IMR-90 (cell line): ENCODE data around the gene ACAT2. TPM values are rescaled to one million over a fixed set of nuclear protein-coding genes. Genes with fewer than 3 reads are reported as not detected.

Experiments used
- ATAC-seq: fragments of 200-7000 bp; cut with Tn5 transposase; 2 replicates; pipeline ENCODE4 v1.9.1; 2020; ENCODE audit warnings: low read depth, mild to moderate bottlenecking, moderate library complexity
- BruUV-seq: library from RNA; stranded (reverse); fragments of 400-500 nt; replicated peaks from 2 replicates; lab custom pipeline; 2021; lab: Mats Ljungman, UMichigan
- CTCF ChIA-PET: fragments of 300-600 bp; formaldehyde crosslinking; extraction: SDS; loops from one replicate; lab custom pipeline; 2021; ENCODE audit warnings: antibody characterized with exemption; lab: Yijun Ruan, JAX
- POLR2A ChIA-PET: fragments of 300-600 bp; sonication (Branson Sonifier 250); formaldehyde crosslinking; loops from one replicate; lab custom pipeline; 2022; ENCODE audit warnings: antibody characterized with exemption; ENCODE audit not compliant: unreplicated experiment; lab: Charles Lee
- DNase-seq: peaks from one replicate; pipeline ENCODE4 v3.0.0; 2013
- H2AFZ ChIP-seq: replicated peaks from 2 replicates; pipeline ENCODE3; 2013; ENCODE audit warnings: low read length, mild to moderate bottlenecking; ENCODE audit not compliant: poor library complexity
- H2AK5ac ChIP-seq: 2 replicates; pipeline ENCODE4 v1.6.1; 2013; ENCODE audit warnings: low read depth, low read length, inconsistent platforms
- H2AK9ac ChIP-seq: replicated peaks from 2 replicates; pipeline ENCODE3; 2013; ENCODE audit warnings: mild to moderate bottlenecking, low read depth, low read length, moderate library complexity; ENCODE audit not compliant: poor library complexity
- H2BK120ac ChIP-seq: 2 replicates; pipeline ENCODE4 v1.6.1; 2013; ENCODE audit warnings: low read depth, low read length, inconsistent platforms
- H2BK15ac ChIP-seq: 3 replicates; pipeline ENCODE4 v1.6.1; 2013; ENCODE audit warnings: low read depth, low read length, inconsistent platforms
- H2BK20ac ChIP-seq: 2 replicates; pipeline ENCODE4 v1.6.1; 2013; ENCODE audit warnings: low read depth, mild to moderate bottlenecking, inconsistent platforms, low read length, moderate library complexity
- H2BK5ac ChIP-seq: 2 replicates; pipeline ENCODE4 v1.6.1; 2013; ENCODE audit warnings: mild to moderate bottlenecking, low read depth, low read length, inconsistent platforms; ENCODE audit not compliant: poor library complexity, severe bottlenecking
- H3K14ac ChIP-seq: replicated peaks from 2 replicates; pipeline ENCODE4 v1.6.1; 2013; ENCODE audit warnings: low read depth, low read length, inconsistent platforms
- H3K18ac ChIP-seq: 2 replicates; pipeline ENCODE4 v1.6.1; 2013; ENCODE audit warnings: low read depth, low read length, control low read depth
- H3K23ac ChIP-seq: 2 replicates; pipeline ENCODE4 v1.6.1; 2013; ENCODE audit warnings: low read depth, low read length, inconsistent platforms
- H3K27ac ChIP-seq: 2 replicates; pipeline ENCODE4 v1.5.1; 2013; ENCODE audit warnings: mild to moderate bottlenecking, control low read depth, low read length; ENCODE audit not compliant: insufficient read depth
- H3K27me3 ChIP-seq: 2 replicates; pipeline ENCODE4 v1.6.1; 2013; ENCODE audit warnings: low read length; ENCODE audit not compliant: control insufficient read depth, insufficient read depth
- H3K36me3 ChIP-seq: 2 replicates; pipeline ENCODE4 v1.6.1; 2013; ENCODE audit warnings: low read length, mixed read lengths; ENCODE audit not compliant: control insufficient read depth, insufficient read depth
- H3K4ac ChIP-seq: 2 replicates; pipeline ENCODE4 v1.6.1; 2013; ENCODE audit warnings: low read depth, low read length, inconsistent platforms
- H3K4me1 ChIP-seq: 2 replicates; pipeline ENCODE4 v1.6.1; 2013; ENCODE audit warnings: low read length, mixed read lengths; ENCODE audit not compliant: control insufficient read depth, insufficient read depth
- H3K4me2 ChIP-seq: 2 replicates; pipeline ENCODE4 v1.6.1; 2013; ENCODE audit warnings: low read depth, mild to moderate bottlenecking, control low read depth, low read length, moderate library complexity
- H3K4me3 ChIP-seq: 2 replicates; pipeline ENCODE4 v1.5.1; 2013; ENCODE audit warnings: low read depth, mild to moderate bottlenecking, control low read depth, low read length, moderate library complexity; ENCODE audit not compliant: insufficient read depth
- H3K56ac ChIP-seq: 2 replicates; pipeline ENCODE4 v1.6.1; 2013; ENCODE audit warnings: low read length, inconsistent platforms; ENCODE audit not compliant: insufficient read depth; ENCODE audit errors: extremely low read depth
- H3K79me1 ChIP-seq, 2 experiments: 2 replicates each; pipeline ENCODE4 v1.6.1; 2013; ENCODE audit warnings: low read length in 2 of 2, inconsistent platforms in 1 of 2, low read depth in 1 of 2
- H3K9ac ChIP-seq: 2 replicates; pipeline ENCODE4 v1.6.1; 2013; ENCODE audit warnings: low read depth, low read length, control low read depth
- H3K9me1 ChIP-seq: 2 replicates; pipeline ENCODE4 v1.6.1; 2013; ENCODE audit warnings: low read length, inconsistent platforms; ENCODE audit not compliant: insufficient read depth
- H3K9me3 ChIP-seq: 2 replicates; pipeline ENCODE4 v1.6.1; 2013; ENCODE audit warnings: low read length; ENCODE audit not compliant: control insufficient read depth, insufficient read depth
- H4K20me1 ChIP-seq: 2 replicates; pipeline ENCODE4 v1.6.1; 2013; ENCODE audit warnings: low read length, inconsistent platforms; ENCODE audit not compliant: insufficient read depth
- H4K5ac ChIP-seq: 2 replicates; pipeline ENCODE4 v1.6.1; 2013; ENCODE audit warnings: mild to moderate bottlenecking, low read depth, low read length, control low read depth
- H4K8ac ChIP-seq, 2 experiments: 2 replicates each; pipeline ENCODE4 v1.6.1; 2013; ENCODE audit warnings: low read depth in 2 of 2, low read length in 2 of 2, control low read depth in 1 of 2, inconsistent platforms in 1 of 2
- H4K91ac ChIP-seq: 2 replicates; pipeline ENCODE4 v1.6.1; 2013; ENCODE audit warnings: low read depth, low read length, inconsistent platforms; ENCODE audit not compliant: insufficient read depth
- BHLHE40 ChIP-seq: fragments of 150-350 bp; IDR thresholded peaks from 2 replicates; pipeline ENCODE4 v1.6.1; 2016; ENCODE audit warnings: mild to moderate bottlenecking, low read depth, low read length
- CEBPB ChIP-seq: IDR thresholded peaks from 2 replicates; pipeline ENCODE4 v1.6.1; 2012; ENCODE audit warnings: low read depth, low read length, improper control_type of control experiment
- CHD1 ChIP-seq: IDR thresholded peaks from 2 replicates; pipeline ENCODE4 v1.6.1; 2012; ENCODE audit warnings: low read depth, low read length, improper control_type of control experiment
- CTCF ChIP-seq: conservative IDR thresholded peaks from 2 replicates; pipeline ENCODE4 v1.5.1; 2012; ENCODE audit warnings: mild to moderate bottlenecking, low read depth, low read length, improper control_type of control experiment
- FOS ChIP-seq: fragments of 150-350 bp; IDR thresholded peaks from 2 replicates; pipeline ENCODE4 v1.6.1; 2016; ENCODE audit warnings: low read depth, low read length
- MAFK ChIP-seq: IDR thresholded peaks from 2 replicates; pipeline ENCODE4 v1.6.1; 2012; ENCODE audit warnings: low read depth, low read length, improper control_type of control experiment
- MAZ ChIP-seq: IDR thresholded peaks from 2 replicates; pipeline ENCODE4 v1.6.1; 2012; ENCODE audit warnings: low read depth, mild to moderate bottlenecking, low read length, improper control_type of control experiment, moderate library complexity, borderline replicate concordance
- NFE2L2 ChIP-seq: fragments of 150-350 bp; IDR thresholded peaks from 2 replicates; pipeline ENCODE4 v1.6.1; 2016; ENCODE audit warnings: low read depth, mild to moderate bottlenecking, low read length
- POLR2A ChIP-seq: IDR thresholded peaks from 2 replicates; pipeline ENCODE4 v1.6.1; 2012; ENCODE audit warnings: mild to moderate bottlenecking, low read depth, low read length
- RAD21 ChIP-seq: IDR thresholded peaks from 2 replicates; pipeline ENCODE4 v1.6.1; 2012; ENCODE audit warnings: low read length, improper control_type of control experiment
- RFX5 ChIP-seq: IDR thresholded peaks from 2 replicates; pipeline ENCODE4 v1.8.0; 2012; ENCODE audit warnings: low read depth, mild to moderate bottlenecking, low read length, moderate library complexity
- SMC3 ChIP-seq: fragments of 150-350 bp; IDR thresholded peaks from 2 replicates; pipeline ENCODE4 v1.6.1; 2016; ENCODE audit warnings: low read depth, mild to moderate bottlenecking, antibody characterized with exemption, low read length, moderate library complexity
- WGBS, 2 experiments: methylation state at CpG; one replicate each; pipeline versions ENCODE4 v1.1.5 to v1.1.7; 2013; ENCODE audit warnings: missing lambda C conversion rate in 2 of 2; ENCODE audit not compliant: insufficient read length in 1 of 2; ENCODE audit errors: extremely low coverage in 2 of 2; 5-methylcytosine and 5-hydroxymethylcytosine counted together
- dilution Hi-C: fragments of 300-500 bp; cut with HindIII; formaldehyde crosslinking; loops from one replicate; pipeline ENCODE4 v1.14.3; 2018; ENCODE audit warnings: low sequenced_read_pairs; ENCODE audit not compliant: unreplicated experiment
- in situ Hi-C: fragments of 300-500 bp; cut with MboI; formaldehyde crosslinking; loops from 3 replicates; pipeline ENCODE4 v1.14.3; 2019; ENCODE audit warnings: low sequenced_read_pairs, inconsistent platforms, mixed read lengths
- intact Hi-C: fragments of 100-400 bp; cut with micrococcal nuclease; formaldehyde crosslinking; loops from 2 replicates; pipeline ENCODE4 v1.10.0; 2022
- polyA plus RNA-seq, 3 experiments: library from polyadenylated mRNA; depleted of rRNA; stranded (reverse); fragments of >200 nt; gene quantifications; 2 replicates each; pipeline ENCODE4 v1.2.3, GENCODE V29; 2012; ENCODE audit warnings: low replicate concordance in 1 of 3
- total RNA-seq: library from RNA; depleted of rRNA; stranded (reverse); fragments of >200 nt; gene quantifications from 2 replicates; pipeline ENCODE4 v1.2.3, GENCODE V29; 2012
- TF ChIP-seq, protein P1 (sequence below): fragments of 150-350 bp; IDR thresholded peaks from 2 replicates; pipeline ENCODE4 v1.6.1; 2017; ENCODE audit warnings: mild to moderate bottlenecking, antibody characterized with exemption, low read length, low read depth
- TF ChIP-seq, protein P2 (sequence below): fragments of 150-350 bp; IDR thresholded peaks from 2 replicates; pipeline ENCODE4 v1.6.1; 2016; ENCODE audit warnings: low read depth, mild to moderate bottlenecking, low read length, moderate library complexity, borderline replicate concordance

ACAT2 gene
- total and polyA plus RNA-seq, 2 of the 4 experiments (the other 2 are of a cell fraction) = 30.5 to 45.2 TPM

GRCh38 chr6:159761129-159761872 lies 544 bp upstream of the ACAT2 start:
- Histone ChIP-seq H4K91ac (peak overlapping the region; percentile 76), H2BK120ac (peak overlapping the region; percentile 75; the same call in 1 of the 2 replicates), H3K18ac (peak overlapping the region; percentile 63), H2AK9ac (peak overlapping the region; percentile 45), H4K8ac (peak overlapping the region; percentile 94 to 96), H2AK5ac (peak overlapping the region; percentile 82), H3K4me2 (peak overlapping the region; percentile 82), H3K27me3 (no peaks in the 10 kb centered on the region), H3K9ac (peak overlapping the region; percentile 87), H4K20me1 (peaks cover 6% of the 10 kb centered on the region; the same call in 1 of the 2 replicates), H3K14ac (peak overlapping the region; percentile 80), H3K9me1 (peaks cover 13% of the 10 kb centered on the region), H3K56ac (peak overlapping the region; percentile 93), H3K79me1 (peaks cover 10 to 24% of the 10 kb centered on the region in 2 experiments), H2BK15ac (peak overlapping the region; percentile 15; the same call in 1 of the 3 replicates), H4K5ac (peak overlapping the region; percentile 89), H3K23ac (peak overlapping the region; percentile 83), H3K36me3 (peaks cover 15% of the 10 kb centered on the region), H3K4ac (peak overlapping the region; percentile 94), H2BK5ac (peak overlapping the region; percentile 53), H3K4me3 (peak overlapping the region; percentile 47), H2BK20ac (peak overlapping the region; percentile 38), H3K9me3 (no peaks in the 10 kb centered on the region), H2AFZ (peak overlapping the region; percentile 84), H3K4me1 (peaks cover 16% of the 10 kb centered on the region), H3K27ac (peak overlapping the region; percentile 94)
- POLR2A ChIA-PET = interaction anchor here (1.0 kb wide), 1 partner anchor 79 kb away, joined by 3 read pairs; no protein-coding TSS in a partner anchor
- CTCF ChIA-PET = no interaction called here
- DNase-seq = no peak
- in situ Hi-C loops = loop anchor here (10.0 kb wide), 1 partner anchor 66 kb away; the partner anchor contains the start of gene SOD2
- no peak for ATAC-seq
- intact Hi-C loops = loop anchor here (2.0 kb wide), 1 partner anchor 68 kb away; the partner anchor contains the start of gene SOD2
- 15% methylated on average over 25 of the region's 45 CpGs; no CpG with 5 or more reads in 1 of the 2 experiments for WGBS, 2 experiments
- dilution Hi-C loops = no loop called here
- no TSS peak for BruUV-seq
- TF ChIP-seq MAFK (no peak), SMC3 (no peak), FOS (no peak), CEBPB (no peak), NFE2L2 (no peak), CHD1 (no peak), BHLHE40 (no peak), RAD21 (no peak), RFX5 (no peak), MAZ (no peak), CTCF (no peak), POLR2A (no peak)
- TF ChIP-seq, protein P1, sequence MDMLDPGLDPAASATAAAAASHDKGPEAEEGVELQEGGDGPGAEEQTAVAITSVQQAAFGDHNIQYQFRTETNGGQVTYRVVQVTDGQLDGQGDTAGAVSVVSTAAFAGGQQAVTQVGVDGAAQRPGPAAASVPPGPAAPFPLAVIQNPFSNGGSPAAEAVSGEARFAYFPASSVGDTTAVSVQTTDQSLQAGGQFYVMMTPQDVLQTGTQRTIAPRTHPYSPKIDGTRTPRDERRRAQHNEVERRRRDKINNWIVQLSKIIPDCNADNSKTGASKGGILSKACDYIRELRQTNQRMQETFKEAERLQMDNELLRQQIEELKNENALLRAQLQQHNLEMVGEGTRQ = no peak
- TF ChIP-seq, protein P2, sequence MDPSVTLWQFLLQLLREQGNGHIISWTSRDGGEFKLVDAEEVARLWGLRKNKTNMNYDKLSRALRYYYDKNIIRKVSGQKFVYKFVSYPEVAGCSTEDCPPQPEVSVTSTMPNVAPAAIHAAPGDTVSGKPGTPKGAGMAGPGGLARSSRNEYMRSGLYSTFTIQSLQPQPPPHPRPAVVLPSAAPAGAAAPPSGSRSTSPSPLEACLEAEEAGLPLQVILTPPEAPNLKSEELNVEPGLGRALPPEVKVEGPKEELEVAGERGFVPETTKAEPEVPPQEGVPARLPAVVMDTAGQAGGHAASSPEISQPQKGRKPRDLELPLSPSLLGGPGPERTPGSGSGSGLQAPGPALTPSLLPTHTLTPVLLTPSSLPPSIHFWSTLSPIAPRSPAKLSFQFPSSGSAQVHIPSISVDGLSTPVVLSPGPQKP = no peak
